GM12874 (cell line): ENCODE data around the gene ATP6V1G2.

Experiments used
- TF ChIP-seq, protein P1 (sequence below): IDR thresholded peaks from 2 replicates; pipeline ENCODE4 v1.5.1; 2011; ENCODE audit warnings: low read depth, mild to moderate bottlenecking, control low read depth, low read length, moderate library complexity; ENCODE audit not compliant: insufficient read depth

ATP6V1G2 gene

GRCh38 chr6:31546339-31546957 lies at the start of gene ATP6V1G2:
Gene ATP6V1G2, minus strand, starts transcription at chr6:31546608. Its CDS starts 49 bp downstream, at chr6:31546559.
- TF ChIP-seq, protein P1, sequence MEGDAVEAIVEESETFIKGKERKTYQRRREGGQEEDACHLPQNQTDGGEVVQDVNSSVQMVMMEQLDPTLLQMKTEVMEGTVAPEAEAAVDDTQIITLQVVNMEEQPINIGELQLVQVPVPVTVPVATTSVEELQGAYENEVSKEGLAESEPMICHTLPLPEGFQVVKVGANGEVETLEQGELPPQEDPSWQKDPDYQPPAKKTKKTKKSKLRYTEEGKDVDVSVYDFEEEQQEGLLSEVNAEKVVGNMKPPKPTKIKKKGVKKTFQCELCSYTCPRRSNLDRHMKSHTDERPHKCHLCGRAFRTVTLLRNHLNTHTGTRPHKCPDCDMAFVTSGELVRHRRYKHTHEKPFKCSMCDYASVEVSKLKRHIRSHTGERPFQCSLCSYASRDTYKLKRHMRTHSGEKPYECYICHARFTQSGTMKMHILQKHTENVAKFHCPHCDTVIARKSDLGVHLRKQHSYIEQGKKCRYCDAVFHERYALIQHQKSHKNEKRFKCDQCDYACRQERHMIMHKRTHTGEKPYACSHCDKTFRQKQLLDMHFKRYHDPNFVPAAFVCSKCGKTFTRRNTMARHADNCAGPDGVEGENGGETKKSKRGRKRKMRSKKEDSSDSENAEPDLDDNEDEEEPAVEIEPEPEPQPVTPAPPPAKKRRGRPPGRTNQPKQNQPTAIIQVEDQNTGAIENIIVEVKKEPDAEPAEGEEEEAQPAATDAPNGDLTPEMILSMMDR: peak; percentile 97

DNA sequence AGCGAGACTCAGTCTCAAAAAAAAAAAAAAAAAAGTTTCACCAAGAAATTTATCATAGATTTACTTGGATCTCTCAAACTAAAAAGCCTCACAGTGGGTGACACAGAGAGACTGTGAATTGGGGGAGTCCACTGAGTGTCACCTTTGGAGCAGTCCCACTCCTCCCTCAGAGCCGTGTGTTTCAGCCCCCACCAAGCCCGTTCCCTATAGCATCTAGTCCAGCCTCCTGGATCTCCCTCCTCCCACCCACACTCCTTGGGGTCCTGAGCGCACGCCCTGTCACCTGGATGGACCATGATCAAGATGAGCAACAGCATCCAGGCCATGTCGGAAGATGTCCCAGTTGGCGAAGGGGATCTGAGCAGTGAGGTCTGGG lies 46.0 kb upstream of the ATP6V1G2 start:
- TF ChIP-seq, protein P1: no peak

DNA sequence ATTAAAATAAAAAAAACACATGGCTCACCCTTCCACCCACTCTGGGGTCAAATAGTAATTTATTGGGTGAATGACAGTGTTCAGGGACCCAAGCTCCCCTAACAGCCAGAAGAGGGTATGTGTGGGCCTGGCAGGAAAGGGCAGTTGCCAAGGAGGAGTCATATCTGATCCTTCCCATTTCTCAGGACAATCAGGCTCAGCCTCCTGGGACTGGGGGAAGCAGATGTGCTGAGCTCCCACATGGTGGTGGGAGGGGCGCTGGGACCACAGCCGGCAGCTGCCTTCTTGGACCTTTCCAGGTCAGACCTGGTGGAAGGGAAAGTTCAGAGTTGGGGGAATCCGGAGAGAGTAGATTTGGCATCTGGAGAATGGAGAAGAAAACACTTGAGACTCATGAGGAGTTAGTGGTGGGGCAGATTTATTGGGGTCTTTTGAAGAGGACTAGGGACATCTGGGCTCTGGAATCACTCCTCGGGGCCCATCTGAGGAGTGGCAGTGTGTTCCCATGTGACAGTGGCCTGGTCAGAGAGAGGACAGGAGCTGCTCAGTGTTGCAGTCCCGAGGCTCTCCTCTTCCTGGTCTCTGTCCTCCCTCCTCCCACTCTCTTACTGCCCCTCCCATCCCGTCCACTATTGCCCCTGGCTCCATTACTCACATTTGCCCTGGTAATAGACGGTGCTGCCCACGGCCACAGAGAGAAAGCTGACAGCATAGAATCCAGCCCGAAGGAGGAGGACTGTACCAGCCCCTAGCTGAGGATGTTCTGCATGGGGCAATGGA lies 42.7 kb upstream of the ATP6V1G2 start:
- TF ChIP-seq, protein P1: no peak

- TF ChIP-seq, protein P1: no peak
Measured at GRCh38 chr6:31587791-31588777, 41.7 kb upstream of the ATP6V1G2 start.

DNA sequence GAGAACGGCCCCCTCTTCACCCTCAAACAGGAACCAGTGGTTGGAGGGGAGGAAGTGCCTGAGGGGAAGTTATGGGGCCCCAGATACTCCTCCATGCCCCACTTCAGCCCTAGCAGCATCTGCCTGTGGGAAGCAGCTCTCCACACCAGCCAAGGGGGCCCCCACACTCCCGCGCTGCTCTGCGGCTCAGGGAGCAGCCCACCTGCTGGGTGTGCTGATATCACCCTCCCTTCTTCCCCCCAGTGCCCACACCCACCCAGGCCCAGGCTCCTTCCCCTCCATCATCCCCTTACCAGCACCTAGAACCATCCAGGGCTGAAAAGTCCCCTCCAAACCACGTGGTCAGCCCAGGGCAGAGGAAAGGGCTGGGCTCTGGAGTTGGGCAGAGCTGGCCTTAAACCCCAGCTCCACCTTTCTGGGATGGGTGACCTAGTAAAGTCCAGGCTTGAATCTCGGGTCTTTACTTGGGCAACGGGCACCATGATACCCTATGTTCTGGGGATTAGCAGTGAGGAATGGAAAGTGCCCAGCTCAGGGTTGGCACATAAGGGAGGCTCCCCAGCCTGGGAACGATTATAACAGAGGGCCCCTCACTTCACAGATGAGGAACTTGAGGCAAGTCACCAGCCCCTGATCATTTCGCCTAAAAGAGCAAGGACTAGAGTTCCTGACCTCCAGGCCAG lies 40.3 kb upstream of the ATP6V1G2 start:
- TF ChIP-seq, protein P1: no peak

GRCh38 chr6:31586008-31586407 lies 39.6 kb upstream of the ATP6V1G2 start, which contains the start of gene LST1:
Gene LST1, plus strand, starts transcription at chr6:31586277. Its CDS starts 1,023 bp downstream, at chr6:31587300.
- TF ChIP-seq, protein P1: no peak
